ENCODE data around the gene RB1.

DNA sequence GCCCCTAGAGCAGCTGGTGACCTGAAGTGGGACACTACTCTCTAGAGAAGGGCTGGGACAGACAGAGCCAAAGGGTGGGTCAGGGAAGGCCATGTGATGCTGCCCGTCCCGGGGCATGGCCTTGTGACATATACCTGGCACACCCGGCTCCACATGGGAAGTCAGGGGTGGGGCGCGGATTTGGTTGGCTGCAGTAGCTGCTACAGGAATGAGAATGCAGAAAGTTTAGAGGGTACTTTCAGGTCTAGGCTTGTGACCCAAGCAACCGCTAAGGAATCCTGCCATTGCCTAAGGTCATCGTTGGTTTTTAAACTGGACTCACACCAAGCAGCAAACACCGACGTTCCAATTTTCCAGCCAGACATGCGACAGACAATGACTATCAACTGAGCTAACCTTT, 203.5 kb downstream of the RB1 start:
- TF ChIP-seq, protein P1, sequence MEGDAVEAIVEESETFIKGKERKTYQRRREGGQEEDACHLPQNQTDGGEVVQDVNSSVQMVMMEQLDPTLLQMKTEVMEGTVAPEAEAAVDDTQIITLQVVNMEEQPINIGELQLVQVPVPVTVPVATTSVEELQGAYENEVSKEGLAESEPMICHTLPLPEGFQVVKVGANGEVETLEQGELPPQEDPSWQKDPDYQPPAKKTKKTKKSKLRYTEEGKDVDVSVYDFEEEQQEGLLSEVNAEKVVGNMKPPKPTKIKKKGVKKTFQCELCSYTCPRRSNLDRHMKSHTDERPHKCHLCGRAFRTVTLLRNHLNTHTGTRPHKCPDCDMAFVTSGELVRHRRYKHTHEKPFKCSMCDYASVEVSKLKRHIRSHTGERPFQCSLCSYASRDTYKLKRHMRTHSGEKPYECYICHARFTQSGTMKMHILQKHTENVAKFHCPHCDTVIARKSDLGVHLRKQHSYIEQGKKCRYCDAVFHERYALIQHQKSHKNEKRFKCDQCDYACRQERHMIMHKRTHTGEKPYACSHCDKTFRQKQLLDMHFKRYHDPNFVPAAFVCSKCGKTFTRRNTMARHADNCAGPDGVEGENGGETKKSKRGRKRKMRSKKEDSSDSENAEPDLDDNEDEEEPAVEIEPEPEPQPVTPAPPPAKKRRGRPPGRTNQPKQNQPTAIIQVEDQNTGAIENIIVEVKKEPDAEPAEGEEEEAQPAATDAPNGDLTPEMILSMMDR (IDR thresholded peaks at IDR 0.05), result no peak
- TF ChIP-seq KDM1A (IDR thresholded peaks at IDR 0.05; ENCODE audit: low read depth) (no peak), MYC (IDR thresholded peaks at IDR 0.05; ENCODE audit: borderline replicate concordance, low read length) (no peak)

Data from A549 (cell line).